Amygdala (tissue), 56 donors: Measurements from ENCODE around the gene PDE7B.

Experiments used
- DNase-seq, 56 donors: peaks; one replicate each; lab custom pipeline; 2025; lab: John Stamatoyannopoulos, UW

The PDE7B gene

DNA sequence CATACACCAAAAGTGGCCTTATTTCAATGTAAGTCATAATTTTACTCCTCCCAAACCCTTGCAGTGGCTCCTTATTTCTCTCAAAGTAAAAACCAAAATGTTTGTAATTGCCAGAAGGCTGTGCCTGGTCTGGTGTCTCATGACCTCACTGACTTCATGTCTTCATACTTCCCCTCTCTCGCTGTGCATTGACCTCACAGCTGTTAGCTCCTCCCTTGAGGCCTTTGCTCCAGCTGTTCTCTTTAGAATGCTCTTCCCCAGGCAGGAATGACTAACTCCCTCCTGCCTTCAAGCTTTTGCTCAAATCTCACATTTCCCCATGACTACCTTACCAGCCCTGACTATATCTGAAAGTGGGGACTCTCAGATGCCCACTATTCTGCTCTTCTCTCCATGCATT lies 315.3 kb downstream of the PDE7B start:
- DNase-seq, result no peak

GRCh38 chr6:136169394-136170148 lies 318.1 kb downstream of the PDE7B start:
- DNase-seq, result no peak

DNA sequence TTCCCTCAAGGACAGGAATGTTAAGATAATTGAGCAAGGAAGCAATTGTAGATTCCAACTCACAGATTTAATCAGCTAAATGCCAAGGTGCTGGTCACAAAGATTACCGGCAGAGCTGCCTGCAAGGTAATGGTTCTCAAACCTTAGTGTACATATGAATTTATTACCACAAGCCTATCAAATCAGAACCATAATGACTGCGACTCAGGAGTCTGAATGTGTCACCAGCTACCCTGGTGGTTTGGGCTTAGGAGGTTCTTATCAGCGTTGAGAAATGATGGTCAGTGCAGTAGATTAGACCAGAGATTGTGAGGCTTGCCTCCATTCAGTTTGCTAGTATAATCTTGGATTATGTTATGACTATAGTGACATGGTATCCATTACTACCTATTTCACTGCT lies 319.7 kb downstream of the PDE7B start:
- no peak for DNase-seq

DNA sequence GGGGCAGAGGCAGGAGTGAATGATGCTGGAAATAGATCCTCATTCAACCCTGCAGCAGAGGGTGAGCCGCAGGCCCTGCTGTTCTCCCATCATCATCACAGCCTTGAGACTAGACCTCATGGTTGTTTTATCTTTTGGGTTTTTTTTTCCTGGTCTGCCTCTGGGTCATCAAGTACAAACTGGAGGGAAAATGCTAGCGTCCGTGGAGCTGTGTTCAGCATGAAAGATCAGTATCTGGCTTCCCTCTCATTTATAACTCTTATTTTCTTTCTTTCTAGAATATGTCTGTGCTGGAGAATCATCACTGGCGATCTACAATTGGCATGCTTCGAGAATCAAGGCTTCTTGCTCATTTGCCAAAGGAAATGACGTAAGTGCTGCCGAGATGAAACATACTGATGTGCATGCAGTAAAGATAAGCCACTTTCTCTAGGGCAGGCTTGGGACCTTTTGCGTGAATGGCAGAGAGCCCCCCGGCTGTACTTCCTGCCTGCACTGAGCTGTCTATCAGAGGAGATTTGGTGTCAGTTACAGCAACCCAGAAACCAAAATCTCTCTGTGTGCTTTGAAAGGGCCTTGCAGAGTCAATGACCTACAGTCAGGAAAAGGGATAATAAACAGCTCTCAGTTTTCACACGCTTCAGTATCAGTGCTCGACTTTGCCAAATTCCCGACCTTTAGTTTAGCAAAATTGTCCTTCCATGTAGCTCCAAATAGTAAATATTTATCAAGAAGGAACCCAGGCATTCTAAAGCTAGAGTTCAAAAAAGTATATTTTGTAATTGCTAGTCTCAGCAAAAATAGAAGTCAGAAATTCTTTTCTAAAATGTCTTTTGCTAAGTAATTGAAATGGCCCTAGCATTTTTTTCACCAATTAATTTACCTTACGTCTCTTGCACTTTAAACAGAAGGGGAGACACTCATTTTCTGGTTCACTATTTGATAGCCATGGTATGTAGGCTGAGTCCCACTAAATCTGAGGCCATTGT lies 322.3 kb downstream of the PDE7B start:
- DNase-seq, result no peak

GRCh38 chr6:136174510-136174909 lies 323.0 kb downstream of the PDE7B start:
- DNase-seq, result no peak

GRCh38 chr6:136175873-136176272 lies 324.4 kb downstream of the PDE7B start:
- no peak for DNase-seq

- DNase-seq, result no peak
These were observed 327.2 kb downstream of the PDE7B start for GRCh38 chr6:136178749-136179148.

DNA sequence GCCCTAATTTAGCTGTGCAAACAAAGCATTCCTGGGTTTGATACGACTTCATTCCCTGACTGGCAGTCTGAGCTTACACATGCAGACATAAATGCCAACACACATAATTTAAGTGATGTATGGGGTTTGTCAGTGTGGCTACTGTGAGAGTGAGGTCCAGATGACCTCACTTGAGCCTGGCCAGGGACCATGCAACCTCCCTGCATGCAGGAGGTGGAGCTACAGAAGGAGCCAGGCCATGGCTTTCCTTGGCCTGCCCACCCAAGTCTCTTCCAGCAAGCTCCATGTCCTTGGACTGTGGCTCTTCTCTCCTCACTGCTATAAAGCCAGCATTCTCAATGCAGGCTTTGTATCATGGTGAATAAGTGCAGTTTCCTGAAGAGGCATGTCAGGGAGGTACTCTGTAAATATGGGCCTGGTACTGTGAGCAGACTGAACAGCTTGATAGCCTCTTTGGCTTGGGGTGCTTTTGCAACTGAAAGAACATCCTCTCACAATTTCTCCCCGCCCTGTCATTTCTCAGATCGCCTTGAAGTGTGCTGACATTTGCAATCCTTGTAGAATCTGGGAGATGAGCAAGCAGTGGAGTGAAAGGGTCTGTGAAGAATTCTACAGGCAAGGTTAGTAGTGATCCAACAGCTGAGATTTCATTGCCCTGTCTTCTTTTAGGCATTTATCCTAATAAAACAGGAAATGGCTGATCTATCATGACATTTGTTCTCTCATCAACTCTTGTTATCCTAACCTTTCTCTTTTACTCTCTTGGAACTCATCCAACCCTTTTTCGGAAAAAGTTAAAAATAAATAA lies 329.4 kb downstream of the PDE7B start:
- no peak for DNase-seq

- no peak for DNase-seq
These were observed 330.0 kb downstream of the PDE7B start for GRCh38 chr6:136181512-136181833.

- no peak for DNase-seq
These were observed 330.4 kb downstream of the PDE7B start for GRCh38 chr6:136181861-136182260.

DNA sequence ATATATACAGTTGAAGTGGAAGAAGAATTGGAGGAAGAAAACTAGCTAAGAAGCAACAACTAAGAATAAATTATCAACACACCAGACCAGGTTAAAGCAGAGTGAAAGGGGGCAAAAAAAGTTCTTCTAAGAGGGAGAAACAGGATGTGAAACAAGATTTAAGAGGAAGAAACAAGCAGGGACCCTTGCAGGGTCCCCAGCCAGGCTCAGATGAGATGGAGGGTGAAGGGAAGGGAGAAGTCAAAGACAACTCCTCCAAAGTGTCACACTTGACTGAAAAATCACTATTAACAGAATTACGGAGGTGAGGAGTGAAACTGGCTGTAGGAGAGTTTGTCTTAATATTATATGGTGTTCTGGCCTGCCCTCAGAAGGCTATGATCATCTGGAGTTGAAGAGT lies 333.2 kb downstream of the PDE7B start:
- DNase-seq, result no peak

GRCh38 chr6:136186363-136186762 lies 334.9 kb downstream of the PDE7B start:
- DNase-seq, result no peak

DNA sequence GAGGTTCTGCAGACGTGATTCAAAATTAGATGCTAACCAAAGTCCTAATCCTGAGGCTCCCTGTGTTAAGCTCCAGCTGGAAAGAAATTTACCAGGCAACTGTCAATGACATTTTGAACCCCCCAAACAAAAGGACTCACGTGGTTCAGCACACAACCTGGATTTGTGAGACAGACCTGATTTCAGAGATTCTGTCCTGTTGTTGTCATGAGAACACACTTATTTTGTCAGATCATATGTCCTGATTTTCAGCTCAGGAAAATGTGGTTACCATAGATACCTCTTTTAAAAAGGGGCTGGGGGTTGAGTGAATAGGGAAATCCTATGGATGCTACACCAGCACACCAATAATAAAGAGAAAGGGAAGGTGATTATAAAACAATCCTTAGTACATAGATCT lies 337.0 kb downstream of the PDE7B start:
- no peak for DNase-seq

DNA sequence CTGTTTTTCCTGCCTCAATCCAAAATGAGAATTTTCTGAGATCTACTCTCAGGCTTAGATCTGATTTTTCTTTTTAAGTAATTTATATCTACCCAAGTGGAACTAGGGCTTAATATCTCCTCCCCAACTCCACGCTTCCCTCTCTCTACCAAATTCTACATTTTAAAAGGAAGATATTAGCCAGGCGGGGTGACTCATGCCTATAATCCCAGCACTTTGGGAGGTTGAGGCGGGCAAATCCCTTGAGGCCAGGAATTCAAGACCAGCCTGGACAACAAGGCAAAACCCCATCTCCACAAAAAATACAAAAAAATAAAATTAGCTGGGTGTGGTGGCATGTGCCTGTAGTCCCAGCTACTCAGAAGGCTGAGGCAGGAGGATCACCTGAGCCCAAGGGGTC lies 337.6 kb downstream of the PDE7B start:
- DNase-seq, result no peak

DNA sequence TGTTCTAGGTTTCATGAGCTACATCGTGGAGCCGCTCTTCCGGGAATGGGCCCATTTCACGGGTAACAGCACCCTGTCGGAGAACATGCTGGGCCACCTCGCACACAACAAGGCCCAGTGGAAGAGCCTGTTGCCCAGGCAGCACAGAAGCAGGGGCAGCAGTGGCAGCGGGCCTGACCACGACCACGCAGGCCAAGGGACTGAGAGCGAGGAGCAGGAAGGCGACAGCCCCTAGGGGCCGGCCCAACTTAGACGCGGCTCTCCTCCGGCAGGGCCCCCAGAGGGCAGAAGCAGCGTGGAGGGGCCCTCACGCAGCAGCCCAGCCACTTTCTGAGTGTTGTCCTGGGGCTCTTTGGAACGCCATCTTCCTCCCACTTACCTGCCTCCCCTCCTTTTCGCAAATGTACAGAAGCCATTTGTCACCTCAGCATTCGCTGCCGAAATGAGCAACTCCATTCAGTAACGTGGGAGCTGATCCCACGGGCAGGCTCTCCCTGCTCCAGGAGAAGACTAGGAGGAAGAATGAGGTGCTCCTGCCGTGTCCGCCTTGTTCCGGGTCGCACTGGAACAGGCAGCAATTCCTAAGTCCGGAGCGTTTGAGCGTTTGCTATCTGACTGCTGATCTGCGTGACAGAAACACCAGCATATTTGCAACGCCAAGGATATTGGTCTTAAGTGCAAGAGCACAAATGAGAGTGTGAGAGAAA lies 340.3 kb downstream of the PDE7B start:
- no peak for DNase-seq

GRCh38 chr6:136192902-136193301 lies 341.4 kb downstream of the PDE7B start:
- DNase-seq, result no peak

- no peak for DNase-seq
These were observed 350.2 kb downstream of the PDE7B start for GRCh38 chr6:136201732-136202131.

GRCh38 chr6:136208783-136209182 lies 357.3 kb downstream of the PDE7B start:
- no peak for DNase-seq

DNA sequence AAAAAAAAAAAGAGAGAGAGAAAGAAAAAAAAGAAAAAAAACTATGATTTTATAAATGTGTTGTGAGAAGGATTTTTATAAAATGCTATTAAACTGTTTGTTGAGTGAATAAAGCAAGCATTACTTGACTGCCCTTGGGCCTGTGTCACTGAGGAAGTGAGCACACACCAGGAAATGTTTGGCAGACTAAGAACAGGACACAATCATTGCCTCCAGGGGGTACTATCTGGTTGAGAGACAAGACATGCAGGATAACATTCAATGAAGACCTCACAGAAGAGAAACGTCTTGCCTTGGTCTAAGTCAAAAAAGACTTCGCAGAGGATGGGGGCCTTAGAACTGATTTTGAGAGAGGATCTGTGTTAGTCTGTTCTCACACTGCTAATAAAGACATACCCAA lies 358.0 kb downstream of the PDE7B start:
- DNase-seq, result no peak

GRCh38 chr6:136210398-136211165 lies 359.1 kb downstream of the PDE7B start:
- DNase-seq, result no peak
